Measurements from ENCODE around the gene PAX7. TPM values are rescaled to one million over a fixed set of nuclear protein-coding genes. Genes with fewer than 3 reads are reported as not detected.
"Not testable (repeated sequence)": the region's sequence is repeated elsewhere in the genome, so short reads cannot be mapped to it uniquely, and the experiment has no call there.

PAX7 gene
- total RNA-seq, 1 experiment from 2014 or later, result not detected

GRCh38 chr1:18739897-18740296 lies 109.3 kb downstream of the PAX7 start:
- Histone ChIP-seq H3K9me3 (no peaks in the 10 kb centered on the region), H3K27me3 (no peaks in the 10 kb centered on the region), H3K4me3 (no peak overlapping the region), H3K36me3 (no peaks in the 10 kb centered on the region)
- DNase-seq, result no peak

GRCh38 chr1:18740617-18741016 lies 110.0 kb downstream of the PAX7 start:
- DNase-seq, result no peak
- Histone ChIP-seq H3K27me3 (no peaks in the 10 kb centered on the region), H3K4me3 (no peak overlapping the region), H3K36me3 (no peaks in the 10 kb centered on the region), H3K9me3 (no peaks in the 10 kb centered on the region)

DNA sequence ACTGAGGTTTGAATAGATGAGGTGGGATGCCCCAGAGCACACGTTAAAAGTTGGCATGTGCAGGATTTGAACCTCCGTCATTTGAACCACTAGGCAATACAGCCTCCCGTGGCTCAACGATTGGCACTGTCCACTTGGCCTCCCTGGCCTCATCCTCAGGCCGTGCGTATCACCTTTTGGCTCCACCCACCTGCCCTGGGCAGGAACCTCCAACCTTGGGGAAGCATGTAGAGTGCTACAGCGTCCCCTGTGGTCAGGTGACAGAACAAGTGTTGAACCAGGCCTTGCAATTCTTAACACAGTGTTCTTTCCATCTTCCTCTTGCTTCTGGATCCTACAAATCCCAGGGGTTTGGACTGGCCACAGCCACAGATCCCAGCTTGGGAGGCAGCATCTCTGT lies 112.6 kb downstream of the PAX7 start:
- DNase-seq, result no peak
- Histone ChIP-seq H3K9me3 (no peaks in the 10 kb centered on the region), H3K4me3 (no peak overlapping the region), H3K27me3 (peaks cover 11% of the 10 kb centered on the region; the same call in 1 of the 2 replicates), H3K36me3 (no peaks in the 10 kb centered on the region)

DNA sequence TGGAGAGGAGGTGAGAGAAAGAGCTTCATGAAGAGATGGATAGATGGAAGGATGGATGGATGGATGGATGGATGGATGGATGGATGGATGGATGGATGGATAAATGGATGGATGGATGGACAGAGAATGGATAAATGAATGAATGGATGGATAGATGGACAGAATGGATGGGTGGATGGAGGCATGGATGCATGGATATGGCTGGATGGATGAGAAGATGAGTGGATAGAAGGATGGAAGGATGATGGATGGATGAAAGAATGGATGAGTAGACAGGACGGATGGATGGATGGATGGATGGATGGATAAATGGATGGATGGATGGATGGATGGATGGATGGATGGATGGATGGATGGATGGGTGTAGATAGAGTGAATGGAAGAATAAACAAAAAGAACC lies 113.7 kb downstream of the PAX7 start:
- not testable (repeated sequence) for H3K36me3 ChIP-seq, DNase-seq, H3K9me3 ChIP-seq, H3K4me3 ChIP-seq
- peaks cover 14% of the 10 kb centered on the region; the same call in 1 of the 2 replicates for H3K27me3 ChIP-seq

GRCh38 chr1:18746981-18747380 lies 116.3 kb downstream of the PAX7 start:
- H3K27me3 ChIP-seq, result peaks cover 14% of the 10 kb centered on the region; the same call in 1 of the 2 replicates

DNA sequence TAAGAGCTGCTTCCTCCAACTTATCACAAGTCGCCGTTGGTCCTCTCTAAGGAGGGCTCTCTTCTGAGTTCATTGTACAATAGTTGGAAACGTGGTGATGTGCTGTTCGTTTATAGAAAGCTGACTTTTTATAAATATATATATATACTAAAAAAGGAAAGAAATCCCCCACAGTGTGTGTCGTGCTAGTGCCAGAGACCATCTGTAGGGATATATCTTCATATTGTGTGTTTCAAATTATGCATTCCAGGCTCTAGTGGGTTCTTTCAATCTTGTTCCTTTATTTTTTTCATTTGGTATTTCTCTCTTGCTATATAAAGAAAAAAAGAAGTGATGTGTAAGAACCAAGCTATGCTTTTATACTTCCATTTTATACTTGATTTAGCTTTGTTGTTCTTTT lies 117.0 kb downstream of the PAX7 start:
- peaks cover 14% of the 10 kb centered on the region; the same call in 1 of the 2 replicates for H3K27me3 ChIP-seq
- DNase-seq, result no peak
- no peaks in the 10 kb centered on the region for H3K36me3 ChIP-seq
- H3K4me3 ChIP-seq, result no peak overlapping the region
- H3K9me3 ChIP-seq, result no peaks in the 10 kb centered on the region

More at GRCh38 chr1:18746981-18747380, 116.3 kb downstream of the PAX7 start:
- Histone ChIP-seq H3K4me3 (no peak overlapping the region), H3K9me3 (no peaks in the 10 kb centered on the region), H3K36me3 (no peaks in the 10 kb centered on the region)
- no peak for DNase-seq

DNA sequence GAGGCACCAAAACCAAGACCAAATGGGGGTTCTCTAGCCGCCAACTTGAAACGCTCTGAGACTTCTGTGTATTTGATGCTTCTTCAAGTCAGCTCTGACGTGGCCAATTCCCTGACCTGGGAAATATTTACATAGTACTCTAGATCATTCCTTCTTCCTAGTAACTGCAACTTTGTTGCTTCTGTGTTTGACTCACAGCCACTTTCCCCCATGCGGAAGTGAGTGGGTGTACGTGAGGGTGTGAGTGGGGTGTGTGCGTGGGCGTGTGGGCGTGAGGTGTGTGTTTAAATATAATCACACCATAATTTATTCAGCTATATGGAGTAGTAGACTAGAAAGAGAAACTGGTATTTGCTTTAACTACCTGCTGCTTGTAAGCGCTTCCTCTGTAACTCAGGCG lies 117.8 kb downstream of the PAX7 start:
- no peaks in the 10 kb centered on the region for H3K36me3 ChIP-seq
- DNase-seq, result no peak
- H3K27me3 ChIP-seq, result peaks cover 14% of the 10 kb centered on the region; the same call in 1 of the 2 replicates
- no peaks in the 10 kb centered on the region for H3K9me3 ChIP-seq
- H3K4me3 ChIP-seq, result no peak overlapping the region

DNA sequence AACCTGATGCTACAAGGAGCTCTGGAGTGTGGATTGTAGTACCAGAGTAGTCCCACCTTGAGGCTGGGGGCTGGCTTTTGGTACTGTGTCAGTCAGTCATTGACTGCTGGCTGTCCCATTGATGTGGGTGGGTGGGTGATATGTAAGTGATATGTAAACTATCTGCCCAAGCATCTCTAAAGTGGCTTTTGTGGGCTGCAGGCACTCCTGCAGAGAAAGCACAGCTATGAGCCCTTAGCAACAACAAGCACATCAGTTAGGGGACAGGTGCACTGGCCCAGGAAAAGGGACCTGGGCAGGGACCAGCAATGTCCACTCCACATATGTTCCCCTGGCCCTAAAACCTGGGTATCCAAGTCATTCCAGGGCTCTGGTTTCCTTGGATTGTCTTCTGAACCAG lies 118.9 kb downstream of the PAX7 start:
- no peak overlapping the region for H3K4me3 ChIP-seq
- no peak for DNase-seq
- H3K36me3 ChIP-seq, result no peaks in the 10 kb centered on the region
- H3K27me3 ChIP-seq, result peaks cover 16% of the 10 kb centered on the region; the same call in 1 of the 2 replicates
- H3K9me3 ChIP-seq, result no peaks in the 10 kb centered on the region; the same call in 1 of the 2 replicates

GRCh38 chr1:18750600-18750999 lies 120.0 kb downstream of the PAX7 start:
- Histone ChIP-seq H3K36me3 (no peaks in the 10 kb centered on the region), H3K4me3 (no peak overlapping the region), H3K27me3 (peaks cover 17% of the 10 kb centered on the region; the same call in 1 of the 2 replicates), H3K9me3 (peaks cover 4% of the 10 kb centered on the region; the same call in 1 of the 2 replicates)
- no peak for DNase-seq

- Histone ChIP-seq H3K36me3 (no peaks in the 10 kb centered on the region), H3K4me3 (no peak overlapping the region), H3K9me3 (peaks cover 4% of the 10 kb centered on the region; the same call in 1 of the 2 replicates)
These were observed 120.8 kb downstream of the PAX7 start for GRCh38 chr1:18751425-18751824.

DNA sequence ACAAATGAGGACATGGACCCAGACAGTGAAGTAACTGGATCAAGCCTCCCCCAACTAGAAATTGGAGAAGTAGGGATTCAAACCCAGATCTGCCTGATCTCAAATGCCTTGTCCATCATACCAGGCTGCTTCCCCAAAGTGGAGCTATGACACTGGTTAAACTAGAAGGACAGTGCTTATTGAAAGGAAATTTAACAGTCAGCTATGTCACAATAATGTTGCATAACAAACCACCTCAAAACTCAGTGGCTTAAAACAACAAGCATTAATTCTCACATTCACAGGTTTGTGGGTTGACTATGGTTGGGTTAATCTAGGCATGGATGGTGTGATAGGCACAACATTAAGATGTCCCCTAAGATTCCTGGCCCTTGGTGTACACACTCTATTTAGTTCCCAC lies 121.8 kb downstream of the PAX7 start:
- H3K4me3 ChIP-seq, result no peak overlapping the region
- DNase-seq, result no peak
- H3K27me3 ChIP-seq, result 0 out of 2 replicates have a peak, but pooled peaks cover 12% of the 10 kb centered on the region
- H3K36me3 ChIP-seq, result no peaks in the 10 kb centered on the region
- H3K9me3 ChIP-seq, result peaks cover 8% of the 10 kb centered on the region; the same call in 1 of the 2 replicates

More at GRCh38 chr1:18751425-18751824, 120.8 kb downstream of the PAX7 start:
- H3K27me3 ChIP-seq, result peaks cover 17% of the 10 kb centered on the region; the same call in 1 of the 2 replicates
- DNase-seq, result no peak

DNA sequence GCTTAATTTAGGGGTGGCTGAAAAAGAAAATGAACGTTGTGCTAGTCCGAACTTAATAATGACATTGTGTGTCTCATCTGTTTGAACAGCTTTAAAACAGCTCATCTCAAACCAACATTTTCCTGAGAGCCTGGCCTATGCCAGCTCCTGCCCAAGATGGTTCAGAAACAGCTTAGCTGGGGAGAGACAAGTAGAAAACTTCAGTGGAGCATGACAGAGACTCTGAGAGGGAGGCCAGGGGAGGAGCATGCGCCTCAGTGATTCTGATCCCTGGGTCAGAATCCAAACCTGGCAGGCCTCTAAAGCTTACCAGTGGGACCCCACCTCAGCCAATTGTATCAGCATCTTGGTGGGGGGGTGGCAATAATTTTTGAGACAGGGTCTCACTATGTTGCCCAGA lies 129.5 kb downstream of the PAX7 start:
- H3K4me3 ChIP-seq, result no peak overlapping the region
- no peak for DNase-seq
- H3K27me3 ChIP-seq, result peaks cover 4% of the 10 kb centered on the region; the same call in 1 of the 2 replicates
- peaks cover 8% of the 10 kb centered on the region for H3K9me3 ChIP-seq
- no peaks in the 10 kb centered on the region for H3K36me3 ChIP-seq

DNA sequence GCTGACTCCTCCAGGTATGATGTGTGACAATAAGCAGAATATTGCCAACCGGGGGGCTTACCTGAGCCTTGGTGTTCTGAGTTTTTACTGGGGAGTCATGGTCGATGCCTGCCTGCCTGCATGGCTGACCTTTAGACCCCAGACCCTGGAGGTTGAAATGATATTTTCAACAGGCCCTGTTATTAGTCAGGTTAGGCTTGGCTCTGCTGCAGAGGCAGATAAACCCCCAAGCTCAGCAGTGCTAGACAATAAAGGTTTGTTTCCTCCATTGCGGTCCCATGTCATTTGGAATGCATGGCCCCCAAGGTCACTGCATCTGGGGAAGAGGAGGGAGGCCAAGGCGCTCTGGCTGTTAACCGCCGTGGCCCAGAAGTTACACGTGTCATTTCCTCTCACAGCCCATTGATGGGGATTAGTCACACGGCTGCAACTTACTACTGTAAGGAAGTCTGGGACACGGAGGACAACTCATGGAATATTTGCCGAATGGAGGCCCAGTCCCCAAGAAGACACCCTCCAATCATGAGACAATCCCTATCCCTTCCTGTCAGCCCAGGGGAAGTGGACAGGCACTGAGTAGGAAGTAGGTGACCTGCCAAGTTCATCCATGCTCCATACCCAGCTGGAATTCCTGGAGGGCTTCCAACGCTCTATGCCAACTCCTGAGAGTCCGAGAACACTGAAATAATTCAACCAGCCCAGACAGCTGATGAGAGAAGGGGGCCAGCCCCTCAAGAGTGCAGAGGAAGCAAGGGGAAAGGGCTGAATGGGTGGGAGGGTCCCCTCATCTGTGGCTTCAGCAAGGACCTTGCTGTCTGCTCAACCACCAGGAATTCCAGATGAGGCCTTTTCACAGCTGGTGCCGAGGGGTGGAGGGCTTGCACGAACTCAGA lies 131.5 kb downstream of the PAX7 start:
- DNase-seq, result no peak
- no peak overlapping the region for H3K4me3 ChIP-seq

GRCh38 chr1:18764362-18764761 lies 133.7 kb downstream of the PAX7 start:
- peaks cover 8% of the 10 kb centered on the region; the same call in 1 of the 2 replicates for H3K27me3 ChIP-seq

More for the DNA sequence above, 131.5 kb downstream of the PAX7 start:
- Histone ChIP-seq H3K27me3 (peaks cover 4% of the 10 kb centered on the region; the same call in 1 of the 2 replicates), H3K36me3 (no peaks in the 10 kb centered on the region), H3K9me3 (peaks cover 7% of the 10 kb centered on the region)

GRCh38 chr1:18765725-18766124 lies 135.1 kb downstream of the PAX7 start:
- Histone ChIP-seq H3K9me3 (no peaks in the 10 kb centered on the region), H3K36me3 (no peaks in the 10 kb centered on the region), H3K4me3 (no peak overlapping the region), H3K27me3 (peaks cover 19% of the 10 kb centered on the region)
- DNase-seq, result no peak

More at GRCh38 chr1:18764362-18764761, 133.7 kb downstream of the PAX7 start:
- Histone ChIP-seq H3K9me3 (no peaks in the 10 kb centered on the region), H3K36me3 (no peaks in the 10 kb centered on the region), H3K4me3 (no peak overlapping the region)
- DNase-seq, result no peak

GRCh38 chr1:18766328-18766727 lies 135.7 kb downstream of the PAX7 start:
- DNase-seq, result no peak
- H3K9me3 ChIP-seq, result no peaks in the 10 kb centered on the region
- no peak overlapping the region for H3K4me3 ChIP-seq
- no peaks in the 10 kb centered on the region for H3K36me3 ChIP-seq
- H3K27me3 ChIP-seq, result peaks cover 19% of the 10 kb centered on the region

GRCh38 chr1:18767576-18767975 lies 136.9 kb downstream of the PAX7 start:
- peaks cover 26% of the 10 kb centered on the region for H3K27me3 ChIP-seq
- not testable (repeated sequence) for H3K4me3 ChIP-seq, H3K9me3 ChIP-seq, H3K36me3 ChIP-seq, DNase-seq
